ENCODE measurements around the gene STK31. TPM values are rescaled to one million over a fixed set of nuclear protein-coding genes. Genes with fewer than 3 reads are reported as not detected.

Gene STK31
- total RNA-seq, 1 donor from 2014 or later = 2.8 TPM

GRCh38 chr7:23691320-23691719 lies 18.7 kb upstream of the STK31 start:
- Histone ChIP-seq H3K79me2 (ENCODE audit: low read depth) (peaks cover 7% of the 10 kb centered on the region), H4K20me1 (ENCODE audit: low read depth) (no peaks in the 10 kb centered on the region), H3K9ac (no peak overlapping the region), H3K27me3 (no peaks in the 10 kb centered on the region), H3K36me3 (peaks cover 17% of the 10 kb centered on the region), H3K4me2 (no peak overlapping the region), H3K4me1 (no peaks in the 10 kb centered on the region), H3K4me3 (no peak overlapping the region), H3K27ac (peak overlapping the region; percentile 45), H3K9me3 (ENCODE audit: low read depth) (no peaks in the 10 kb centered on the region), H3F3A (ENCODE audit: low read depth) (no peaks in the 10 kb centered on the region), H2AFZ (replicated peaks) (no peak overlapping the region)
- H3K4me3 Mint-ChIP-seq = no peak overlapping the region
- no peaks in the 10 kb centered on the region for H3K9me3 Mint-ChIP-seq
- H3K36me3 Mint-ChIP-seq = peaks cover 36% of the 10 kb centered on the region
- no peaks in the 10 kb centered on the region for H3K4me1 Mint-ChIP-seq
- no peaks in the 10 kb centered on the region for H3K27me3 Mint-ChIP-seq (ENCODE audit: insufficient read depth, low read depth)
- TF ChIP-seq CTCF (IDR thresholded peaks at IDR 0.05) (no peak), EZH2 (IDR thresholded peaks at IDR 0.05) (no peak), EZH2phosphoT487 (IDR thresholded peaks at IDR 0.05) (no peak)
- DNase-seq (ENCODE audit: low spot score) = no peak
- no peak overlapping the region for H3K27ac Mint-ChIP-seq

GRCh38 chr7:23693224-23693623 lies 16.8 kb upstream of the STK31 start:
- no peaks in the 10 kb centered on the region for H3K4me1 ChIP-seq
- H3F3A ChIP-seq (ENCODE audit: low read depth) = no peaks in the 10 kb centered on the region
- no peak overlapping the region for H2AFZ ChIP-seq (replicated peaks)
- no peak overlapping the region for H3K4me2 ChIP-seq
- Mint-ChIP-seq H3K4me1 (no peaks in the 10 kb centered on the region), H3K27ac (no peak overlapping the region), H3K36me3 (peaks cover 33% of the 10 kb centered on the region), H3K27me3 (ENCODE audit: insufficient read depth, low read depth) (no peaks in the 10 kb centered on the region), H3K9me3 (no peaks in the 10 kb centered on the region), H3K4me3 (no peak overlapping the region)
- peaks cover 17% of the 10 kb centered on the region for H3K36me3 ChIP-seq
- no peaks in the 10 kb centered on the region for H3K79me2 ChIP-seq (ENCODE audit: low read depth)
- DNase-seq (ENCODE audit: low spot score) = no peak
- H3K4me3 ChIP-seq = no peak overlapping the region
- no peaks in the 10 kb centered on the region for H3K27me3 ChIP-seq
- no peak overlapping the region for H3K9ac ChIP-seq
- TF ChIP-seq CTCF (IDR thresholded peaks at IDR 0.05) (no peak), EZH2 (IDR thresholded peaks at IDR 0.05) (no peak), EZH2phosphoT487 (IDR thresholded peaks at IDR 0.05) (no peak)
- H4K20me1 ChIP-seq (ENCODE audit: low read depth) = no peaks in the 10 kb centered on the region
- H3K27ac ChIP-seq = no peak overlapping the region
- H3K9me3 ChIP-seq (ENCODE audit: low read depth) = no peaks in the 10 kb centered on the region

GRCh38 chr7:23696916-23697441 lies 13.0 kb upstream of the STK31 start:
- Histone ChIP-seq H3K4me2 (no peak overlapping the region), H3K9me3 (ENCODE audit: low read depth) (no peaks in the 10 kb centered on the region), H3K4me1 (no peaks in the 10 kb centered on the region), H4K20me1 (ENCODE audit: low read depth) (no peaks in the 10 kb centered on the region), H2AFZ (replicated peaks) (no peak overlapping the region), H3K36me3 (peaks cover 9% of the 10 kb centered on the region), H3F3A (ENCODE audit: low read depth) (no peaks in the 10 kb centered on the region), H3K27me3 (no peaks in the 10 kb centered on the region), H3K79me2 (ENCODE audit: low read depth) (no peaks in the 10 kb centered on the region), H3K4me3 (no peak overlapping the region), H3K9ac (no peak overlapping the region), H3K27ac (no peak overlapping the region)
- no peaks in the 10 kb centered on the region for H3K9me3 Mint-ChIP-seq
- H3K4me1 Mint-ChIP-seq = no peaks in the 10 kb centered on the region
- peak overlapping the region; percentile 55 for H3K27ac Mint-ChIP-seq
- TF ChIP-seq EZH2phosphoT487 (IDR thresholded peaks at IDR 0.05) (no peak), CTCF (IDR thresholded peaks at IDR 0.05) (peak; percentile 83), EZH2 (IDR thresholded peaks at IDR 0.05) (no peak)
- peak; percentile 80 for DNase-seq (ENCODE audit: low spot score)
- H3K4me3 Mint-ChIP-seq = no peak overlapping the region
- H3K27me3 Mint-ChIP-seq (ENCODE audit: insufficient read depth, low read depth) = no peaks in the 10 kb centered on the region
- peaks cover 21% of the 10 kb centered on the region for H3K36me3 Mint-ChIP-seq

All from neural progenitor cell (in vitro differentiated cells).